Keratinocyte (primary cell): ENCODE results near the gene PHPT1. TPM values are rescaled to one million over a fixed set of nuclear protein-coding genes. Genes with fewer than 3 reads are reported as not detected.

Experiments used
- DNase-seq: peaks from one replicate; pipeline ENCODE4 v3.0.0-alpha.2; 2011; ENCODE audit warnings: low read depth, missing footprints, low spot score
- FAIRE-seq: peaks from 2 replicates; lab custom pipeline; 2011; peaks lifted over from hg19 to GRCh38; lab: Jason Lieb, UNC
- H2AFZ ChIP-seq: 2 replicates; pipeline ENCODE4 v1.6.0; 2012; ENCODE audit warnings: low read length, control low read depth, inconsistent platforms; ENCODE audit not compliant: control insufficient read depth
- H3K27ac ChIP-seq: 2 replicates; pipeline ENCODE4 v1.5.1; 2011; ENCODE audit warnings: low read length; ENCODE audit not compliant: control insufficient read depth, insufficient read depth
- H3K27me3 ChIP-seq: 3 replicates; pipeline ENCODE4 v1.6.0; 2011; ENCODE audit warnings: low read length; ENCODE audit not compliant: control insufficient read depth, insufficient read depth; ENCODE audit errors: extremely low read depth
- H3K36me3 ChIP-seq, 2 experiments: 2 replicates in 1 of 2; 3 replicates in 1 of 2; pipeline ENCODE4 v1.5.1; 2011; ENCODE audit warnings: low read length in 2 of 2, mild to moderate bottlenecking in 1 of 2; ENCODE audit not compliant: control insufficient read depth in 2 of 2, insufficient read depth in 2 of 2; ENCODE audit errors: extremely low read depth in 1 of 2
- H3K4me1 ChIP-seq: 3 replicates; pipeline ENCODE4 v1.5.1; 2011; ENCODE audit warnings: low read length; ENCODE audit not compliant: control insufficient read depth, insufficient read depth; ENCODE audit errors: extremely low read depth
- H3K4me2 ChIP-seq: 3 replicates; pipeline ENCODE4 v1.6.0; 2011; ENCODE audit warnings: low read depth, low read length; ENCODE audit not compliant: control insufficient read depth, insufficient read depth; ENCODE audit errors: extremely low read depth
- H3K4me3 ChIP-seq, 3 experiments: fragments of 200-600 bp in 1 of 3; sonication (generic) in 1 of 3; 2 replicates in 2 of 3; 3 replicates in 1 of 3; pipeline ENCODE4 v1.5.1; 2011 to 2016; ENCODE audit warnings: low read length in 3 of 3, mild to moderate bottlenecking in 3 of 3, control low read depth in 2 of 3, inconsistent platforms in 1 of 3, low read depth in 1 of 3, mixed read lengths in 1 of 3, mixed run types in 1 of 3, moderate library complexity in 1 of 3; ENCODE audit not compliant: control insufficient read depth in 2 of 3, insufficient read depth in 2 of 3; ENCODE audit errors: extremely low read depth in 1 of 3
- H3K79me2 ChIP-seq: 2 replicates; pipeline ENCODE4 v1.6.0; 2012; ENCODE audit warnings: low read length; ENCODE audit not compliant: control insufficient read depth, insufficient read depth
- H3K9ac ChIP-seq: 3 replicates; pipeline ENCODE4 v1.6.0; 2011; ENCODE audit warnings: low read length; ENCODE audit not compliant: control insufficient read depth, insufficient read depth; ENCODE audit errors: extremely low read depth
- H3K9me1 ChIP-seq: 3 replicates; pipeline ENCODE4 v1.6.0; 2011; ENCODE audit warnings: low read length; ENCODE audit not compliant: control insufficient read depth, insufficient read depth; ENCODE audit errors: extremely low read depth
- H3K9me3 ChIP-seq: 2 replicates; pipeline ENCODE4 v1.5.1; 2012; ENCODE audit warnings: low read depth, low read length; ENCODE audit not compliant: control insufficient read depth
- H4K20me1 ChIP-seq: 3 replicates; pipeline ENCODE4 v1.6.0; 2011; ENCODE audit warnings: low read length; ENCODE audit not compliant: control insufficient read depth, insufficient read depth; ENCODE audit errors: extremely low read depth
- EZH2 ChIP-seq: IDR thresholded peaks from one replicate; pipeline ENCODE4 v1.6.1; 2012; ENCODE audit warnings: inconsistent platforms, mild to moderate bottlenecking, low read length, moderate library complexity
- dilution Hi-C: fragments of 300-500 bp; cut with MboI; formaldehyde crosslinking; loops from one replicate; pipeline ENCODE4 v1.7.0; 2020; ENCODE audit warnings: low sequenced_read_pairs; ENCODE audit not compliant: extremely low pct_ligation_motif_present
- polyA plus RNA-seq, 5 experiments: library from polyadenylated mRNA; depleted of rRNA in 3 of 5; stranded (reverse) in 3 of 5; stranded (forward) in 1 of 5; unstranded in 1 of 5; fragments of >200 nt; gene quantifications; 1 replicate in 1 of 5; 2 replicates in 3 of 5; 3 replicates in 1 of 5; pipeline versions ENCODE4 v1.2.1 to v1.2.3, GENCODE V29; 2011 to 2012; ENCODE audit warnings: missing spikeins in 2 of 5, low read depth in 1 of 5, low replicate concordance in 1 of 5
- TF ChIP-seq, protein P1 (sequence below), 3 experiments: IDR thresholded peaks in 1 of 3; conservative IDR thresholded peaks in 1 of 3; optimal IDR thresholded peaks in 1 of 3; 2 replicates in 2 of 3; 3 replicates in 1 of 3; pipeline versions ENCODE3 to v1.5.1; 2011; ENCODE audit warnings: low read length in 3 of 3, mild to moderate bottlenecking in 3 of 3, moderate library complexity in 2 of 3, control low read depth in 1 of 3, inconsistent platforms in 1 of 3; ENCODE audit not compliant: insufficient read depth in 2 of 3; ENCODE audit errors: extremely low read depth in 1 of 3

Gene PHPT1
- polyA plus RNA-seq, 1 donor (not counting 4 experiments of a cell fraction or from before 2014, with no cell fraction given), result 68.8 TPM

DNA sequence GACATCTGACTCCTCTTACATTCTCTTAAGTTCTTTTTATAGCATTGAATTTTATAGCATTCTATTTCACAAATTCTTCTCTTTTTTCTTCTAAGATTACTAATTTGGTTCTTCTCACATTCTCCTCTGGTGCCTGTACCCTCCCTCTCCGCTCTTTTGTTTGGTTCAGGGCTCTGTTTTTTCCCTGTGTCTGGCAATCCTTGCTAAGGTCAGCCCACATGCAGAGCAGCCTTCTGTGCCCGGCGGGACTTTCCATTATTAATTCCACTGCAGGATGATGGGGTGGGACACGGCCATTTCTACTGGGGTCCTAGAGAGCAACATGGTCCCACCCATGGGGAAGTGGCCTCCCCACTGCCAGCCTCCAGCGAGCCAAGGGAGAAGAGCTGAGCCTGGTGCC is 27.3 kb downstream of the PHPT1 start:
- H3K27ac ChIP-seq, result no peak overlapping the region
- no peaks in the 10 kb centered on the region for H3K79me2 ChIP-seq
- H2AFZ ChIP-seq, result no peak overlapping the region
- no peak overlapping the region for H3K4me3 ChIP-seq
- no peaks in the 10 kb centered on the region for H3K27me3 ChIP-seq
- dilution Hi-C loops, result no loop called here
- no peaks in the 10 kb centered on the region for H4K20me1 ChIP-seq
- H3K9ac ChIP-seq, result no peak overlapping the region
- H3K9me1 ChIP-seq, result no peaks in the 10 kb centered on the region
- FAIRE-seq (no peak), DNase-seq (no peak)
- H3K36me3 ChIP-seq, result no peaks in the 10 kb centered on the region
- no peak overlapping the region for H3K4me2 ChIP-seq
- no peaks in the 10 kb centered on the region for H3K9me3 ChIP-seq
- no peaks in the 10 kb centered on the region for H3K4me1 ChIP-seq
- no peak for TF ChIP-seq EZH2
- TF ChIP-seq, protein P1, sequence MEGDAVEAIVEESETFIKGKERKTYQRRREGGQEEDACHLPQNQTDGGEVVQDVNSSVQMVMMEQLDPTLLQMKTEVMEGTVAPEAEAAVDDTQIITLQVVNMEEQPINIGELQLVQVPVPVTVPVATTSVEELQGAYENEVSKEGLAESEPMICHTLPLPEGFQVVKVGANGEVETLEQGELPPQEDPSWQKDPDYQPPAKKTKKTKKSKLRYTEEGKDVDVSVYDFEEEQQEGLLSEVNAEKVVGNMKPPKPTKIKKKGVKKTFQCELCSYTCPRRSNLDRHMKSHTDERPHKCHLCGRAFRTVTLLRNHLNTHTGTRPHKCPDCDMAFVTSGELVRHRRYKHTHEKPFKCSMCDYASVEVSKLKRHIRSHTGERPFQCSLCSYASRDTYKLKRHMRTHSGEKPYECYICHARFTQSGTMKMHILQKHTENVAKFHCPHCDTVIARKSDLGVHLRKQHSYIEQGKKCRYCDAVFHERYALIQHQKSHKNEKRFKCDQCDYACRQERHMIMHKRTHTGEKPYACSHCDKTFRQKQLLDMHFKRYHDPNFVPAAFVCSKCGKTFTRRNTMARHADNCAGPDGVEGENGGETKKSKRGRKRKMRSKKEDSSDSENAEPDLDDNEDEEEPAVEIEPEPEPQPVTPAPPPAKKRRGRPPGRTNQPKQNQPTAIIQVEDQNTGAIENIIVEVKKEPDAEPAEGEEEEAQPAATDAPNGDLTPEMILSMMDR (optimal IDR thresholded peaks at IDR 0.05 in 1 of 3, IDR thresholded peaks at IDR 0.05 in 1 of 3, conservative IDR thresholded peaks at IDR 0.05 in 1 of 3; ENCODE audit: extremely low read depth in 1 of 3, insufficient read depth in 2 of 3, low read length in 3 of 3), result no peak

DNA sequence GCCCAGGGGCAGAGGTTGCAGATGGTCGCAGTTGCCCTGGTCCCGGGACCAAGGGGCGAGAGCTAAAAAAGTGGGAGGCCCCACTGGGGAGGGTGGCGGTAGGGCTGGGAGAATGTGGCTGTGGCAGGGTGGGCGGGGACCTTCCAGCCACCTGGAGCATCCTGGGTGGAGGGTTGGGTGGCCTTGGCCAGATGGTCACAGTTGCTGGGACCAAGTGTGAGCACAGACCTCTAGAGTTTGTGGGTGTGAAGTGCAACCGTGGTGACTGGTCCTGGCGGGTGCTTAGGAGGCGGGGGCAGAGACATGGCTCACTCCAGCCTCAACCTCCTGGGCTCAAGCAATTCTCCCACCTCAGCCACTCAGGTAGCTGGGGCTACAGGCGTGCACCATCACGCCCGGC is 31.4 kb downstream of the PHPT1 start:
- FAIRE-seq, result no peak

More for the DNA sequence above, 31.4 kb downstream of the PHPT1 start:
- Histone ChIP-seq H3K9ac (no peak overlapping the region), H3K4me1 (peaks cover 21% of the 10 kb centered on the region), H3K36me3 (no peaks in the 10 kb centered on the region), H4K20me1 (no peaks in the 10 kb centered on the region), H3K4me2 (no peak overlapping the region), H3K79me2 (no peaks in the 10 kb centered on the region), H3K9me1 (no peaks in the 10 kb centered on the region), H3K4me3 (no peak overlapping the region), H3K27ac (no peak overlapping the region), H3K27me3 (no peaks in the 10 kb centered on the region), H3K9me3 (no peaks in the 10 kb centered on the region), H2AFZ (no peak overlapping the region)
- dilution Hi-C loops, result no loop called here
- no peak for DNase-seq
- TF ChIP-seq, protein P1 (optimal IDR thresholded peaks at IDR 0.05 in 1 of 3, IDR thresholded peaks at IDR 0.05 in 1 of 3, conservative IDR thresholded peaks at IDR 0.05 in 1 of 3; ENCODE audit: extremely low read depth in 1 of 3, insufficient read depth in 2 of 3, low read length in 3 of 3), result no peak
- TF ChIP-seq EZH2, result no peak
